ENCODE measurements around the gene CNOT3.
A peak's percentile ranks its signal among the peaks of the same experiment; 100 is the strongest.
"Not testable (repeated sequence)": the region's sequence is repeated elsewhere in the genome, so short reads cannot be mapped to it uniquely, and the experiment has no call there.

CNOT3 gene

DNA sequence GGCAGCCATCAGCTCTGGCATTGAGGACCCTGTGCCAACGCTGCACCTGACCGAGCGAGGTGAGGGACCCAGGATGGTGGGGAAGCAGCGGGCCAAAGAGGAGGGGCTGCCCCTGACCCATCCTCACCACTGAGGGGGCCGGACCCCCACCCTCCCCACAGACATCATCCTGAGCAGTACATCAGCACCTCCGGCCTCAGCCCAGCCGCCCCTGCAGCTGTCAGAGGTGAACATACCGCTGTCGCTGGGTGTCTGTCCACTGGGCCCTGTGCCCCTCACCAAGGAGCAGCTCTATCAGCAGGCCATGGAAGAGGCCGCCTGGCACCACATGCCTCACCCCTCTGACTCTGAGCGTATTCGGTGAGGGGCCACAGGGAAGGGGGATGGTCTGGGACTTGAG is 14.7 kb downstream of the CNOT3 start:
- no peak for DNase-seq

DNA sequence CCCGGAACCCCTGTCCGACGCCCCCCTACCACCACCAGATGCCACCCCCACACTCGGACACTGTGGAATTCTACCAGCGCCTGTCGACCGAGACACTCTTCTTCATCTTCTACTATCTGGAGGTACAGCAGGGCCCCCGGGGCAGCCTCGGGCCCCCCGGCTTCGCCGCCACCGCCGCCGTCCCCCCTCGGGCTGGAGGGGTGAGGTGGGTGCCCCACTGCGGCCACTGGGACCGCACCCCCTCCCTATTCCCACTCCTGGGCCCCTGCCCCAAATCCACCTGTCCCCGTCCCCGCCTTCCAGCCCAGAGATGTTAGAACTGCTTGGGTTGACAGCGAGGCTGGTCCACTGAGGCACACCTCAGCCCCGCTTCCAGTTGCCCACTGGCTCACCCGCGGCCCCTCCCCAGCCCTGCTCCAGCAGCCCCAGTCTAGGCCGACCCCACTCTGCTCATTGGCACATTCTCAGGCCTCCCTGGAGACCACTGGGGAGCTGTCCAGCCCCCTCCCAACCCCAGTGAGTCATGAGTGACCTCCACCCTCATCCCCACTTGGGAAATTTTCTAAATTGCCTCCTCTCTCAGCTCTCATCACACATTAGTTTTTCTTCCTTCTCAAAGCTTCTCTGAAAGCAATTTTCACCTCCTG is 15.4 kb downstream of the CNOT3 start:
- no peak for DNase-seq

DNA sequence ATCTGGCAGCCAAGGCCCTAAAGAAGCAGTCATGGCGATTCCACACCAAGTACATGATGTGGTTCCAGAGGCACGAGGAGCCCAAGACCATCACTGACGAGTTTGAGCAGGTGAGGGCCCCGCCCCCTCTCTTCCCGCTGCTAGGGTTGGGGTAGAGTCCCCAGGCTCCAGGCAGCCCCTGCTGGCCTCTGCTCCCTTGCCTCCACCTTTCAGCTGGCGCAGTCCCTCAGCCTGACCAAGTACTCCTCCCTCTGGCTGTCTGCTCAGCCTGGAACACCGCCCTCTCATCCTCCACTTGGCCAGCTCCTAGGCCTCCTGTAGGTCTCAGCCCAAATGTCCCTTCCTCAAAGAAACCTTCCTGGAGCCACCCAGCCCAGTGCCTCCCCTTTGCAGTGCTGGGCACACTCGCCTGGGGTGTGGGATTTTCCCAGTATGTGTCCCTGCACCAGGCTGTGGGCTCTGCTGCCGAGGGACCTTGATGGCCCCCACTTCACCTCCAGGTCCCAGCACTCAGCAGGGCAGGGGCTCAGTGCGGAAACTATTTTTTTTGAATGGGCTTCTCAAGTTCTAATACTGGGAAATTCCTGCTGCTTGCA is 16.3 kb downstream of the CNOT3 start:
- DNase-seq = no peak

DNA sequence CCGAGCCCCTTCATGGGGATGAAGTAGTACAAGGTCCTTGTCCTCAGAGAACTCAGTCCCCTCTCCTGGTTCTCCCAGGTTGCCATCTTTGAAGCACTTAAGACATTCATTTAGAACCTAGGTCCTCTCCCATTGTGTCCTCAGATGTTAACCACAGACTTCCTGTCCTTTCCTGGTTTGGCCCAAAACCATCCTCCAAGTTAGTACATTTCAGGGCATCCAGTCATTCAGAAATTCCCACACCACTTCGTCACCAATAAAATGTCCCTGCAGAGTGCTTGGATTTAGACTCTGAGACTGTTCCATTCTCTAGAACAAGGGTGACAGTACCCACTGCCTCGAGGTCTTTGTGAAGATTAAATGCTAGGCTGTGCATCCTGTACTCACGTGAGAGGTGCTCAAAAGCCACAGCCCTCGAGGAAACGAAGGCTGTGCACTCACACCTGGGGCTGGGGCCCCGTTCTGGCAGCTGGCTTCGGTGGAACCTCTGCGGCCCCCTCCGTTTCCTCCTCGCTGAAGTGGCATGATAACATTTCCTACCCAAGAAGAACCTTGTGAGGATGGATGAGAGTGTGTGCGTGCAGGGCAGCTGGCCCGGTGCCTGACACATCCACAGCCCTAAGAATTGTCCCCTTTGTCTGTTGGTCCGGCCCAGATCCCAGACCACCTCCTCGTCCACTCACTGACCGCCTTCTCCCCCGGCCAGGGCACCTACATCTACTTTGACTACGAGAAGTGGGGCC is 17.2 kb downstream of the CNOT3 start:
- no peak for DNase-seq

DNA sequence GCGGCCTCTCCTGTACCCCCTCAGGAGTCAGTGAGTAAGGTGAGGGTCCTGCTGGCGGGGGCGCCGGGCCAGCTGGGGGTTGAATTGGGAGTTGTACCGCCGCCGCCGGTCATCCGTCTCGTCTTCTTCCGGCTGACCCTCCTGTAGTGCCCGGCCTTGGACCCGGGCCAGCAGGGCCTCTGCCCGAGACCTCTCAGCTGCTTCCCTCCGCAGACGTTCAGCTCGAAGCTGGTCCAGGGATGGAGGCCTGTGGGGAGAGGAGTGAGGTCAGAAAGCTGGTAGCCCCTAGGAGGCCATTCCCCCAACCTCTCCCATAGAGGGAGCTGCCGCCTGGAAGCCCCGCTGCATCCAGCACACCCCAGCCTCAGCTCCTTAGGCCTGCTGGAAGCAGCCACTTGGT is 18.1 kb downstream of the CNOT3 start:
- DNase-seq = no peak

DNA sequence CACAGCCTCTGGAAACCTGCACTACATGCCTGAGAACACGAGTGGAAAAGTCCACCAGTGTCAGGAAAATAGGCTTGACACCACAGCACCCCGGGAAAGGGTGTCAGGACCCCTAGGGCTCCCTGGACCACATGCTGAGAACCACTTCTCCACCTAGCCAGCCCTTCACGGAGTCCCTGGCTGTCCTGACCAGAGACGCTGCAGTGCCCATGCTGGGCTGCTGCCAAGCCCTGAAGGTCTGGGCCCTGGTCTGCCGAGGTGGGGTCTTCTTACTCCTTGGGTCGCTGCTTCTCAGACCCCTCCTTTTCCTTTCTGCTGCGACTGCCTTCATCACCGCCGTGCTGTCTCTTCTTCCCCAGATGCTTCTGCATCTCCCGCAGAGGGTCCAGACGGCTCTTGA is 18.9 kb downstream of the CNOT3 start:
- no peak for DNase-seq

DNA sequence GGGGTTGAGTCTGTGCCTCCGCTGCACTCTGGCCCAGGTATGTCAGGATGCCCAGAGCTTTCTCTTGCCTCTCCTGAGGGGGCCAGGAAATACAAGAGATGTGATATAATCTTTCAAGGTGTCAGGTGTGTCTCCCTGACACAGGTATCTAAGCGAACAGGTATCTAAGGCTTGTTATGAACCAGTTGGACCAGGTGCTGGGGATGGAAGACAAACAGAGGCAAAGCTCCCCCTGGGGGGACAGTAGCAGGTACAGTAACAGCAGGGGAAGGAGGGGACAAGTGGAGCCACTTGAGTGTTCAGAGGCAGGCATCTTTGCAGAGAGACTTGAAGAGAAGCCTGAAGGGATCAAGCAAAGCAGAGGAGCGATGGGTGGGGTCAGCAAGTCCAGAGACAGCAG is 19.4 kb downstream of the CNOT3 start:
- no peak for DNase-seq

DNA sequence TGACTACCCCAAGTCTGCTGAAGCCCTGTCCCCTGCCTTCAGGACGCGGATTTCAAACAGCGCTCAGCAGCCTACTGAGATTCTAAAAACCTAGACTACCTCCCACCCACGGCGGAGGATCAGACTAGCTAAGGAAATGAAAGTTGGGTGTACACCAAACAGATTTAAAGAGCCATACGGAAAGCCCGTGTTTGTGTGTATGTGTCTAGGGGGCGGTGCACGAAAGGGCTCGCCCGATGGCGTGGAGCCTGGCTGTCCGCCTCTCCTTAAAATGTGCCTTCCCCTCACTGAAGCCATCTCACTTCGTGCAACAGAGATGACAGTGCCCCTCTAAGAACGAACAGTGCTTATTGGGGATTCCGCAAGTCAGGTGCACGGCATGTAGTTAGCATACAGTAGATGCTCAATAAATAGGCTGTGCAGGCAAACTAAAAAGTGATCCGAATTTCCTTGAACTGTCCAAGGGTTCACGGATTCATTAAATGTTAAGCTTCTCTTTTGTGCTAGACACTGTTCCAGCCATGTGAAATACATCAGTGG is 21.3 kb downstream of the CNOT3 start:
- DNase-seq = no peak

DNA sequence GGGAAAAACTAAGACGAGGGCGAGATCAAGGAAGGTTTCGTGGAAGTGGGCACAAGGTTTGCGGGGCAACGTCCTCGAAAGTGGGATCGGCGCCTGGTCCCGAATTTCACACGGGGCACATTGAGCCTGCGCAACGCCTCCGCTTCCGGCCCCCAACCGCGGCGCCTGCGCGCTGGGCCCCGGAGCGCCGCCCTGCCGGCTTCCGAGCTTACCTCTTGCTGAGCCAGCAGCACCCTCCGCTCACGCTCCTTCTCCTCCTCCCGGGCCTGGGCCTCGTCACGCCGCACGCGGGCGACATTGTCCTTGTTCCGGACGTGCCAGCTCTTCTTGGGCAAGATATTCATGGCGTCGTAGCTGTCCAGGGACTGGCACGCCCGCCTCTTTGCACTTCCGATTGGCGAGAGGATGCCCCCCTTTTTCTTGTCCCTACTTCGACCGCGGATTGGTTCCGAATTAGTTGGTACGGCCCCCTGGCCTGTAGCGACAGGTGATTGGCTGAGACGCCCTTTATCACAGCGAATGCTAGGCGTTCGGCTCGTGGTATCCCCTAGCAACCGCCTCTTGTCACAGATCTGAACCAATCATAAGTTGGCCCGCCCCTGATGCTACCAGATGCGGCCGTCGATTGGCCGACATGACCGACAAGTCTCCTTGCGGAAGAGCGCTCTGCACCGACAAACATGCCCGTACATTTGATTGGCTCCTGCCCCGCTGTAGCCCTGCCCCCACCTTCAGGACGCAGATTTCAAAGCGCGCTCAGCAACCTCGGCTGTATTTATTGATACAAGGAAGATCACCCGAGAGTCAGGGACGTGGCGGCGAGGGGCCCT is 22.0 kb downstream of the CNOT3 start, which contains the start of gene LENG1:
Gene LENG1 (minus strand): TSS at position 370 of the 830 bp plus-strand sequence. CDS start 26 bp downstream, at position 344.
- DNase-seq = peak; percentile 98

DNA sequence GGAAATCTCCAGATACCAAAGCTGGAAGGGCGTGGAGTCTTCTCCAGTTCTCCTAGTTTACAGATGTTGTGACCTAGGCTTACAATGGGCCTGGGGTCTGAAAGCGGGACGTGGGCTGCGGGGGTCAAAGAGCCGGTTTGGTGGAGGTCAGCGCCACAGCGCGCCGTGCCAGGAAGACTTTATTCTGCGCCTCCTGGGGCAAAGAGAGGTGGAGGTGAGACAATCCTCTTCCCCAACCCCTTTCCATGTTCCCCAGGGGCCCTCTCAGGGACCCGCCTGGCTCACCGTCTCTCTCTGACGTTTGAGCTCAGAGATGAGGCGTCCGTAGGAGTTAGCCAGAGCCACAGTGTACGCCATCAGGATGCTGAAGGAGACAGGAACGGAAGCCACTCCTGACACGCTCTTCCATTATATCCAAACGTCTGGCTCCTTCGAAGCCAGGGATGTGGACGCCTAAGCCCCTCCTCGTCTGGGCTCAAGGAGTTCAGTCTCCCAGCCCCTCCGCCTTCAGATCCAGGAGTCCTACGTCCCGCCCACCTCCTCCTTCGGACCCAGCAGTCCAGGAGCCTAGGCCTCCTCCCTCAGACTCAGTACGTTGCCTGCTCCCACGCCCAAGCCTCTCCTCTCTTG is 22.7 kb downstream of the CNOT3 start:
- DNase-seq = no peak

DNA sequence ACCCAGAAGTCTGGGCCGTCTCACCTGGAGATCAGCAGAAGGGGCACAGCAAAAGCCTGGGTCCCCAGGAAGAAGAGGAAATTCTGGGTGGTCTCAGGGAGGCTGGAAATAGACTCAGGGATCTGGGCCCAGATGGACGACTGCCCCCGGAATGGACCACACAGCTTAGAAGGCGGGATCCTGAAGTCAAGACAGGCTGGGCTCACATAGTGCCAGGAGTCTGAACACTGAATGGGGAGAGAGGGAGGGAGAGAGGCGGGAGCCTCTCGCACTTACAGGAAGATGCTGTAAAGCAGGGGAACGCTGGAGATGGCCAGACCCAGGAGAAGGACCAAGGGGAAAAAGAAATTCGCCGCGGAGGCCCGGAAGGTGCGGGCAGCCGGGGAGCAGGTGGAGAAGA is 23.3 kb downstream of the CNOT3 start:
- DNase-seq = no peak

DNA sequence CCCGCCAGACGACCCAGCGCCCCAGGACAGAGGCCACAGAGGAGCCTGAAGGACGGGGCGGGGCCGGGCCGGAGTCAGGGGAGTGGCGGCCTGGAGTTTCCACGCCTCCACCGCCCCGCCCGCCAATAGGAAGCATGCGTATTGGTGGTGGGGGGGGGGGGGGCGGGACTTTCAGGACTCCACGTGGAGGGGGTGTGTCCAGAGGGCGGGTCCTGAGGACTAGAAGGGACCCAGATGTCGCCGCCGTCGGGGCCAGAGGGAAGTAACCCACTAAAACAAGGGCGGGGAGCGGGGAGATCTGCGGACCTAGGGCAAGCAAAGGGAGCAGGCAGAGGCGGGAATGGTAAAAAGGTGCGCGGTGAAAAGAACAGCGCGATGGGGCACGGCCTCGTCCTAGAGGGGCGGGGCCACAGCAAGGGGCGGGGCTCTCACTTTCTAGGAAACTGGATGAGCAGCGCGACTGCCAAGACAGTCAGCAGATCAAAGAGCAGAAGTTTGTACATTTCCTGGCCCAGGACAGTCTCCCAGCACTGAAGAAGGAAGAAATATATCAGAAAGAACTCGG is 24.8 kb downstream of the CNOT3 start:
- no peak for DNase-seq

DNA sequence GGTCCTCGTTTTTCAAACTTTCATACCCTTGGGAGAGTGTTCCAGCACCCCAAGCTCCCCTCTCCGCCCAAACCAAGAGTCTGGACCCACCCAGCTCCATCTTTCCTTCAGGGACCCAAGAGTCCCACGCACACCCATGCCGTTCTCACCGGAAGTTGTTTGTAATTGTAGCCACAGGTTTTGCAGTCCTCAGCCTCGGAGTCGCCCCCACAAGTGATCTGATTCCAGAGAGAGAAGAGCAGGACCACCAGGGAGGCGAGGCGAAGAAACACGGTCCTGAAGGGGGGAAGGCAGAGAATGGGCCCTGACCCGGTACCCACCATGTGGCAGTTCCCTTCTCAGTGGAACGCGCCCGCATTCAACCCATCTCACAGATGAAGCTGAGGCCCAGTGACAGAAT is 25.3 kb downstream of the CNOT3 start:
- no peak for DNase-seq

DNA sequence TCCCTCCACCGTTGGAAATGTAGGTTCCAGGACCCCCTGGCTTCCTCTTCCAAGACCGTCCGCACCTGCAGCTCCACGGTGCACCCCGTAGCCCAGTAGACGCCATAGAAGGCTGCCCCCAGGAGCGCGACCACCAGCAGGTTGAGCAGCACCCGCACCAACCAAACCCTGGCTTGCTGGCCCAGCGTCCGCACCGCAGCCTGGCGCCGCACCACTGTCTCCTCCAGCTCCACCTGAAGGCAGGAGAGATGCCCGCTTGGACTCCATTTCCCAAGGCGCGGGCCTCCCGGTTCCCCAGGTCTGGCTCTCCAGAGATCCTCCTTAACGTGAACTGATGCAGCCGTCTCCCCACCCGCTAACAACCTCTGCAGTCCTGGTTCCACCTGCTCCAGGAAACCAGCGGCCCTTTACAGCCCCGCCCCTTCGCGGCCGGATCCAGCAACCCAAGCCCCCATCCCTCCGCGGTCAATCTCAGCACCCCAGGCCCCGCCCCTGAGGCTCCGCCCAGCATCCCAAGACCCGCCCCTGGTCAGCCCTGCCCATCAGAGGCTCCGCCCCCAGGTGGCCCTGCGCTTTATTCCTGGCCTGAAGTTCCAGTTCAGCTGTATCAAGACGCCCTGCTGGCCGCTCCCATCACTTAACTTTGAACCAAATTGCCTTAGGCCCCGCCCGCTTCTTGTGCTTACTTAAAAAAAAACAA is 27.0 kb downstream of the CNOT3 start:
- DNase-seq = no peak

DNA sequence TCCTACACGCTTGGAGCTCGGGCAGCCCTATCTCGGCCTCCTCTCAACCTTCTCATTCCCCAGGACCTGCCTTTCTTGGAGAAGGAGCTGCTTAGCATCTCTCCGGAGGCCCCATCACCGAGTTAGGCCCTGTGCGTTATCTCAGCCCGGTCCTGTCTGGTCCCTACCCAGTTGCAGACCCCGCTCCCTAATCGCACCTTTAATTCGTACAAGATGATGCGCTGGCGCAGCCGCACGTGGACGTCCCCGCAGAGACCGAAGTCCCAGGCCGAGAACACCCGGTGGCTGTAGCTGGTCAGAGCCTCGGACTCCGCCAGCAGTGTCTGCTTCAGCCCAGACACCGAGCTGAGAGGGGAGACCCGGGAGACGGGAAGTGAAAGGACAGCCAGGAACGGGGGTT is 27.7 kb downstream of the CNOT3 start:
- DNase-seq = no peak

DNA sequence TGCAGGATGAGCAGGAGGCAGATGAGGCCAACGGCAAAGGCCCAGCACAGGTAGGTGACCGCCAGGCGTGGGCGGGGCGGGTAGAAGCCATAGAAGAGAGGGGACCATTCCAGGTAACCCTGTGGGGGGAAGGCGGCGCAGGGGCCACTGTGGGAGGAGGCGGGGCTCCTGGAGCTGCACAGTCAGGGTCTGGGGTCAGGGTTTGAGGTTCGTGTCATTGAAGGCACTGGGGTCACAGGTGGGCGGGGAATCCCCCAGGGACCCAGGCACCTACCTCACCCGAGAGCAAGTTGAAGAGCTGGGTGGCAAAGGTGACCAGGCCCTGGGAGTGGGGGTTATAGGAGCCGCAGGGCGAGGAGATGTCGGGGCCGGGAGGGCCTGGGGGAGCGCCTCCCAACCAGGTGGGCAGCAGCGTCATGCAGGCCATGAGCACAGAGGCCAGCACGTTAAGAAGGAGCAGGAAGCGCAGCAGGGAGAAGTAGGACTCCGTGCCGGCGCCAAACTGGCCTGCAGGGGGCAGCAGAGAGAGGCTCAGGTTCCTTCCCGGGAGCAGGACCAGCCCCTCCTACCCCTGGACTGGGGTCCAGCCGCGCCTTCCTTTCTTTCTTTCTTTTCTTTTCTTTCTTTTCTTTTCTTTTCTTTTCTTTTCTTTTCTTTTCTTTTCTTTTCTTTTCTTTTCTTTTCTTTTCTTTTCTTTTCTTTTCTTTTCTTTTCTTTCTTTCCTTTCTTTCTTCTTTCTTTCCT is 30.8 kb downstream of the CNOT3 start:
- DNase-seq = peak; percentile 83

DNA sequence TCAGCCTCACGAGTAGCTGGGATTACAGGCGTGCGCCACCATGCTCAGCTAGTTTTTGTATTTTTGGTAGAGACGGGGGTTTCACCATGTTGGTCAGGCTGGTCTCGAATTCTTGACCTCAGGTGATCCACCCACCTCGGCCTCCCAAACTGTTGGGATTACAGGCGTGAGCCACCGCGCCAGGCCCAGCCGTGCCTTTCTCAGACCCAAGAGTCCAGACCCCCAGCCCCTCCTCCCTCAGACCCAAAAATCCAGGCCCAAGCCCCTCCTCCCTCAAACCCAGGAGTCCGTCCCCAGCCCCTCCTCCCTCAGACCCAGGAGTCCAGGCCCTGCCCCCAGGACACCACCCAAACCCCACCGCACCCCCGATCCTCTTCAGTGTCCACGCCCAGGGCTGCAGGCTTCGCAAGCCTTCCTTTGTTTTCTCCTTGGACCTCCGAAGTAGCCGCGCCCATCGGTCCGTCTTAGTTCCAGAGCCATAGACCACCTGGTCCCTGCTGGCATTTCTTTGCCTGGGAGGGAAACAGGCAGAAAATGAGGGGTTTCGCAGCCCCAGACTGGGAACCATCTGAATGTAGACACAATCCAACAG is 31.7 kb downstream of the CNOT3 start:
- DNase-seq = no peak

DNA sequence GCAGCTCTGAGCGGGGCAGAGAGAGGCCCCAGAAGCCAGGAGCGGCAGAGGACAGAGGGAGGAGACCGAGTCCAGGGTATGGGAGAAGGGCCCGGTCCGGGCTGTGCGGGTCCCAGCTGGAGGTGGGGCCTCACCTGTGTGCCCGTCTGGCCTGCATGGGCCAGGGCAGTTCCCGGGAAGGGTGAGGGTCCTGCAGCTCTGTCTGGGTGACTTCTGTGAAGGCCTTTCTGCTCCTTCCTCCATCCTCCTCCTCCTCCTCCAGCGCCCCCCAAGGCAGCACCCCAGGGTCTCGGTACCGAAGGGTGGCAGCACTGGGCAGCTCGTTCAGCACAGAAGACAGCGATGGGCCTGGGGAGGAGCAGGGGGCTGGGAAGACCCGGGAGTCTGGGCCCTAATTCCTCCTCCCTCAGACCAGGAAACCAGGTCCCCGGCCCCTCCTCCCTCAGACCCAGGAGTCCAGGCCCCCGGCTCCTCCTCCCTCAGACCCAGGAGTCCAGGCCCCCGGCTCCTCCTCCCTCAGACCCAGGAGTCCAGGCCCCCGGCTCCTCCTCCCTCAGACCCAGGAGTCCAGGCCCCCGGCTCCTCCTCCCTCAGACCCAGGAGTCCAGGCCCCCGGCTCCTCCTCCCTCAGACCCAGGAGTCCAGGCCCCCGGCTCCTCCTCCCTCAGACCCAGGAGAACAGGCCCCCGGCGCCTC is 34.3 kb downstream of the CNOT3 start:
- not testable (repeated sequence) for DNase-seq

DNA sequence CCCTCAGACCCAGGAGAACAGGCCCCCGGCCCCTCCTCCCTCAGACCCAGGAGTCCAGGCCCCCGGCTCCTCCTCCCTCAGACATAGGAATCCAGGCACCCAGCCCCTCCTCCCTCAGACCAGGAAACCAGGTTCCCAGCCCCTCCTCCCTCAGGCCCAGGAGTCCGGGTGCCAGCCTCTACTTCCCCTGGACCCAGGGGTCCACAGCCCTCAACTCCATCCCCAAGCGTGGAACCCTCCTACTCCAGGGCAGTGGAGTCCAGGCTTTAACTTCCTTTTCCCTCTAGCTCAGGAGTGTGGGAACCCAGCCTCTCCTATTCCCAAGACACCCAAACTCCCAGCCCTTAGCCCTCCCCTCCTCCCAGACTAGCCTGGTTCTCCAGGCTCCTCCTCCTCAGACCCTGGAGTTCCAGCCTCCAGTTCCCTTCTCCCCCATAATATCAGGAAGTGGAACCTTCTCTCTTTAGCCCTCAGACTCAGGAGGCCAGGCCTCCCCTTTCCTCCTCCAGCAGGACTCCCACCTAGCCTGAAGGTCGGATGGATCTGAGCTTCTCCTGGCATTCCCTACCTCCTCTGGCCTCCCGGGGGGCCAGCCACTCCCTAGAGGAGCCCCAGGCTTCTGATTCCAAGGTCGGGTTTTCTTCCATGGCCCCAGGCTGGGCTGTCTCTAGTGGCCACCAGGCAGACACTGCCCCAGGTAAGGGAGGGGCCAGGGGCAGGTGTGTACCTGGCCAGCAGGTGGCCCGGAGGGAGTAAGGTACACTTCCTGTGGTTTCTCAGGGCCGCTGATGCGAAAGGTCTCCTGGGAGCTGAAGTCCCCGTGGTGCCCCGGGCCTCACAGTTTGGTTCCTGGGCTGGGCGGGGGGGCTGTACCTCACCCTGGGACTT is 35.2 kb downstream of the CNOT3 start, which contains the start of gene TMC4:
Gene TMC4 (minus strand): TSS at position 690 of the 888 bp plus-strand sequence. CDS start 43 bp downstream, at position 647.
- peak; percentile 77 for DNase-seq

Measured in NCI-H2107 (cell line).